ENCODE data around the gene PRKCB.

GRCh38 chr16:23990507-23990906 lies 154.7 kb downstream of the PRKCB start:
- TF ChIP-seq CTCF (conservative IDR thresholded peaks at IDR 0.05 in 1 of 2, IDR thresholded peaks at IDR 0.05 in 1 of 2; ENCODE audit: extremely low read depth in 1 of 2, insufficient read depth in 1 of 2, low read depth in 1 of 2, low read length in 2 of 2), result no peak
- no peak for TF ChIP-seq EZH2 (IDR thresholded peaks at IDR 0.05; ENCODE audit: borderline replicate concordance, low read length)
